GM21360 (cell line): ENCODE measurements around the gene KRTAP5-1.

ENCODE experiments used
- ATAC-seq: cut with Tn5 transposase; IDR thresholded peaks from one replicate; pipeline ENCODE4 v1.9.1; 2021; ENCODE audit warnings: mild to moderate bottlenecking, moderate library complexity; ENCODE audit not compliant: unreplicated experiment

Gene KRTAP5-1

GRCh38 chr11:1573077-1573902 lies 11.8 kb downstream of the KRTAP5-1 start:
- no peak for ATAC-seq

GRCh38 chr11:1572197-1573076 lies 12.6 kb downstream of the KRTAP5-1 start, which contains the start of gene DUSP8:
Gene DUSP8, minus strand, starts transcription at chr11:1572271. Its CDS starts 6,445 bp downstream, at chr11:1565826.
- ATAC-seq = peak; percentile 64

- ATAC-seq = no peak
These were observed 13.3 kb downstream of the KRTAP5-1 start for GRCh38 chr11:1571760-1572196.

- ATAC-seq = no peak
These were observed 14.0 kb downstream of the KRTAP5-1 start for GRCh38 chr11:1570896-1571759.

- ATAC-seq = no peak
These were observed 14.6 kb downstream of the KRTAP5-1 start for GRCh38 chr11:1570531-1570895.

- no peak for ATAC-seq
These were observed 15.1 kb downstream of the KRTAP5-1 start for GRCh38 chr11:1570001-1570453.

GRCh38 chr11:1569251-1569780 lies 15.8 kb downstream of the KRTAP5-1 start:
- ATAC-seq = no peak

GRCh38 chr11:1568441-1568911 lies 16.6 kb downstream of the KRTAP5-1 start:
- ATAC-seq = no peak

GRCh38 chr11:1567721-1568100 lies 17.4 kb downstream of the KRTAP5-1 start:
- ATAC-seq = no peak

GRCh38 chr11:1567052-1567720 lies 17.9 kb downstream of the KRTAP5-1 start:
- ATAC-seq = no peak

- ATAC-seq = no peak
These were observed 18.6 kb downstream of the KRTAP5-1 start for GRCh38 chr11:1566381-1567051.

GRCh38 chr11:1565904-1566247 lies 19.2 kb downstream of the KRTAP5-1 start:
- no peak for ATAC-seq

GRCh38 chr11:1565173-1565903 lies 19.7 kb downstream of the KRTAP5-1 start:
- no peak for ATAC-seq

GRCh38 chr11:1564535-1565172 lies 20.4 kb downstream of the KRTAP5-1 start:
- ATAC-seq = no peak

GRCh38 chr11:1563697-1564534 lies 21.2 kb downstream of the KRTAP5-1 start:
- no peak for ATAC-seq

GRCh38 chr11:1563149-1563638 lies 21.9 kb downstream of the KRTAP5-1 start:
- ATAC-seq = no peak

- no peak for ATAC-seq
These were observed 22.5 kb downstream of the KRTAP5-1 start for GRCh38 chr11:1562469-1563148.
